SH-SY5Y (cell line): ENCODE results near the gene YBEY.

Source experiments
- GATA2 ChIP-seq: IDR thresholded peaks from 2 replicates; pipeline ENCODE4 v1.6.1; 2011; ENCODE audit warnings: mild to moderate bottlenecking, low read depth, low read length
- GATA3 ChIP-seq: IDR thresholded peaks from 2 replicates; pipeline ENCODE4 v1.6.1; 2011; ENCODE audit warnings: low read depth, mild to moderate bottlenecking, low read length, moderate library complexity

DNA sequence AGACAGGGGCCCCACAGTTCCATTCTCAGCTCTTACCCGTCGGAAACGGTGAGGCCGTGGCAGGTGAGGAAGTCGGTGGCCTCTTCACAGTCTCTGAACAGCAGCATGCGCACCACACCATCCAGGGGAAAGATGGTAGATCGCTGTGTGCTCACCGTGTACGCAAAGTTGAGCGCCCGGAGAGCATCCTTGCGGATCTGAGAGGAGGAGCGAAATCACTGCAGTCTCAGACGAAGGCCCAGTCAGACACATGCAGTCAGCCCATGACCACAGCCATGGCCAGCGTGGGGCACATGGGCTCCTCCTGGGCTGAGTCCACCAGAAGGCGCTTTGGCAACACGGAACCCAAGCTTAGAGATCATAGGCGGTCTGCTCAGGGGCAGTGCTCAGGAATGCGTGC lies 19.2 kb upstream of the YBEY start:
- TF ChIP-seq GATA2 (no peak), GATA3 (no peak)
